ENCODE data around the gene UQCRC2.

The UQCRC2 gene

DNA sequence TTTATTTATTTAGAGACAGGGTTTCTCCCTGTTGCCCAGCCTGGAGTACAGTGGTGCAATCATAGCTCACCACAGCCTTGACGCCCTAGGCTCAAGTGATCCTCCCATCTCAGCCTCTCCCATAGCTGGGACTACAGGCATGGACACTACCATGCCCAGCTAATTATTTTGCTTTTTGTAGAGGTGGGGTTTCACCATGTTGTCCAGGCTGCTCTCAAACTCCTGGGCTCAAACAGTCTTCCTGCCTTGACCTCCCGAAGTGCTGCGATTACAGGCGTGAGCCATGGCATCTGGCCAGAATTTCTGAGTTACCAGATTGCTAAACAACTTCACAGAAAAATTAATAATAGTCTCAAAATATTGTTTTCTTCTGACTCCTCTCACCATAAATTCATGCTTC, 76.5 kb downstream of the UQCRC2 start:
- Histone ChIP-seq H3K9me3 (ENCODE audit: severe bottlenecking) (no peaks in the 10 kb centered on the region), H3K27ac (no peak overlapping the region), H3K4me3 (ENCODE audit: low read depth, low read length) (no peak overlapping the region), H3K36me3 (no peaks in the 10 kb centered on the region), H3K27me3 (ENCODE audit: insufficient read depth, low read depth, severe bottlenecking) (no peaks in the 10 kb centered on the region)
- DNase-seq = no peak
- TF ChIP-seq, protein P1, sequence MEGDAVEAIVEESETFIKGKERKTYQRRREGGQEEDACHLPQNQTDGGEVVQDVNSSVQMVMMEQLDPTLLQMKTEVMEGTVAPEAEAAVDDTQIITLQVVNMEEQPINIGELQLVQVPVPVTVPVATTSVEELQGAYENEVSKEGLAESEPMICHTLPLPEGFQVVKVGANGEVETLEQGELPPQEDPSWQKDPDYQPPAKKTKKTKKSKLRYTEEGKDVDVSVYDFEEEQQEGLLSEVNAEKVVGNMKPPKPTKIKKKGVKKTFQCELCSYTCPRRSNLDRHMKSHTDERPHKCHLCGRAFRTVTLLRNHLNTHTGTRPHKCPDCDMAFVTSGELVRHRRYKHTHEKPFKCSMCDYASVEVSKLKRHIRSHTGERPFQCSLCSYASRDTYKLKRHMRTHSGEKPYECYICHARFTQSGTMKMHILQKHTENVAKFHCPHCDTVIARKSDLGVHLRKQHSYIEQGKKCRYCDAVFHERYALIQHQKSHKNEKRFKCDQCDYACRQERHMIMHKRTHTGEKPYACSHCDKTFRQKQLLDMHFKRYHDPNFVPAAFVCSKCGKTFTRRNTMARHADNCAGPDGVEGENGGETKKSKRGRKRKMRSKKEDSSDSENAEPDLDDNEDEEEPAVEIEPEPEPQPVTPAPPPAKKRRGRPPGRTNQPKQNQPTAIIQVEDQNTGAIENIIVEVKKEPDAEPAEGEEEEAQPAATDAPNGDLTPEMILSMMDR (IDR thresholded peaks at IDR 0.05; ENCODE audit: low read depth, low read length) = no peak

GRCh38 chr16:22030087-22030812, 77.1 kb downstream of the UQCRC2 start:
- TF ChIP-seq, protein P1 (IDR thresholded peaks at IDR 0.05; ENCODE audit: low read depth, low read length) = no peak

GRCh38 chr16:22031483-22032083, 78.4 kb downstream of the UQCRC2 start:
- TF ChIP-seq, protein P1 (IDR thresholded peaks at IDR 0.05; ENCODE audit: low read depth, low read length) = no peak
- Histone ChIP-seq H3K9me3 (ENCODE audit: severe bottlenecking) (no peaks in the 10 kb centered on the region), H3K27ac (no peak overlapping the region), H3K36me3 (no peaks in the 10 kb centered on the region), H3K4me3 (ENCODE audit: low read depth, low read length) (no peak overlapping the region), H3K27me3 (ENCODE audit: insufficient read depth, low read depth, severe bottlenecking) (no peaks in the 10 kb centered on the region)
- no peak for DNase-seq

More at GRCh38 chr16:22030087-22030812, 77.1 kb downstream of the UQCRC2 start:
- Histone ChIP-seq H3K9me3 (ENCODE audit: severe bottlenecking) (no peaks in the 10 kb centered on the region), H3K27ac (no peak overlapping the region), H3K27me3 (ENCODE audit: insufficient read depth, low read depth, severe bottlenecking) (no peaks in the 10 kb centered on the region), H3K4me3 (ENCODE audit: low read depth, low read length) (no peak overlapping the region), H3K36me3 (no peaks in the 10 kb centered on the region)
- no peak for DNase-seq

Data from WERI-Rb-1 (cell line).